Lower leg skin (tissue), 4 donors: ENCODE data around the gene IL18. TPM values are rescaled to one million over a fixed set of nuclear protein-coding genes. Genes with fewer than 3 reads are reported as not detected.

Experiments used
- DNase-seq, 2 donors: peaks; one replicate each; pipeline ENCODE4 v3.0.0-alpha.2; 2019; ENCODE audit warnings: low spot score in 2 of 2
- H3K4me3 ChIP-seq: fragments of 200-600 bp; sonication (generic); 2 replicates; pipeline ENCODE4 v1.5.1; 2017; ENCODE audit warnings: mild to moderate bottlenecking, low read depth; ENCODE audit not compliant: poor library complexity, severe bottlenecking
- POLR2A ChIP-seq, 2 donors: fragments of 450-650 bp; IDR thresholded peaks; one replicate each; pipeline ENCODE4 v1.6.1; 2016 to 2017; ENCODE audit warnings: antibody characterized with exemption in 2 of 2, mild to moderate bottlenecking in 1 of 2, moderate library complexity in 1 of 2
- WGBS, 2 donors: methylation state at CpG; one replicate each; pipeline ENCODE4 v1.1.5; 2018; 5-methylcytosine and 5-hydroxymethylcytosine counted together
- intact Hi-C: fragments of 100-400 bp; cut with DNase I; formaldehyde crosslinking; loops from one replicate; pipeline ENCODE4 v1.15.0; 2023; ENCODE audit warnings: low total_unique reads
- total RNA-seq, 4 donors: library from RNA; depleted of rRNA; stranded (reverse); fragments of >200 nt; gene quantifications; one replicate each; pipeline ENCODE4 v1.1.0, GENCODE V29; 2016
- TF ChIP-seq, protein P1 (sequence below), 3 donors: fragments of 450-650 bp; IDR thresholded peaks; one replicate each; pipeline ENCODE4 v1.5.1; 2016; ENCODE audit warnings: antibody characterized with exemption in 3 of 3, mild to moderate bottlenecking in 3 of 3, moderate library complexity in 2 of 3

Gene IL18
- total RNA-seq, 4 donors from 2014 or later, result 231 to 331 (median 297) TPM

DNA sequence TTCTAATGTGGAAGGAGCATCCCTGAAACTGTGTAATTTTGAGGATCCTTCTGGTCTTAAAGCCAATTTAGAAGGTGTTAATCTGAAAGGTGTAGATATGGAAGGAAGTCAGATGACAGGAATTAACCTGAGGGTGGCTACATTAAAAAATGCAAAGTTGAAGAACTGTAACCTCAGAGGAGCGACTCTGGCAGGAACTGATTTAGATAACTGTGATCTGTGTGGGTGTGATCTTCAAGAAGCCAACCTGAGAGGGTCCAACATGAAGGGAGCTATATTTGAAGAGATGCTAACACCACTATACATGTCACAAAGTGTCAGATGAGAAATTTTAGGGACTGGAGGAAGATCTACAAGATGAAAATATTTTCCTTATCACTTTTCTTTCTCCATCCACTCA, 19.0 kb upstream of the IL18 start:
- no peak overlapping the region for H3K4me3 ChIP-seq
- WGBS, 2 donors, result 76 to 81% methylated on average over 1 of the region's 1 CpG
- no peak for DNase-seq
- intact Hi-C loops, result no loop called here
- TF ChIP-seq, protein P1, sequence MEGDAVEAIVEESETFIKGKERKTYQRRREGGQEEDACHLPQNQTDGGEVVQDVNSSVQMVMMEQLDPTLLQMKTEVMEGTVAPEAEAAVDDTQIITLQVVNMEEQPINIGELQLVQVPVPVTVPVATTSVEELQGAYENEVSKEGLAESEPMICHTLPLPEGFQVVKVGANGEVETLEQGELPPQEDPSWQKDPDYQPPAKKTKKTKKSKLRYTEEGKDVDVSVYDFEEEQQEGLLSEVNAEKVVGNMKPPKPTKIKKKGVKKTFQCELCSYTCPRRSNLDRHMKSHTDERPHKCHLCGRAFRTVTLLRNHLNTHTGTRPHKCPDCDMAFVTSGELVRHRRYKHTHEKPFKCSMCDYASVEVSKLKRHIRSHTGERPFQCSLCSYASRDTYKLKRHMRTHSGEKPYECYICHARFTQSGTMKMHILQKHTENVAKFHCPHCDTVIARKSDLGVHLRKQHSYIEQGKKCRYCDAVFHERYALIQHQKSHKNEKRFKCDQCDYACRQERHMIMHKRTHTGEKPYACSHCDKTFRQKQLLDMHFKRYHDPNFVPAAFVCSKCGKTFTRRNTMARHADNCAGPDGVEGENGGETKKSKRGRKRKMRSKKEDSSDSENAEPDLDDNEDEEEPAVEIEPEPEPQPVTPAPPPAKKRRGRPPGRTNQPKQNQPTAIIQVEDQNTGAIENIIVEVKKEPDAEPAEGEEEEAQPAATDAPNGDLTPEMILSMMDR (IDR thresholded peaks at IDR 0.05), result no peak
- no peak for TF ChIP-seq POLR2A (IDR thresholded peaks at IDR 0.05)

GRCh38 chr11:112179601-112180000, 15.7 kb upstream of the IL18 start:
- H3K4me3 ChIP-seq, result no peak overlapping the region
- TF ChIP-seq POLR2A (IDR thresholded peaks at IDR 0.05), result no peak
- TF ChIP-seq, protein P1 (IDR thresholded peaks at IDR 0.05), result no peak
- intact Hi-C loops, result loop anchor here (10.0 kb wide), 1 partner anchor 65 kb away; no protein-coding TSS in a partner anchor
- no peak for DNase-seq

GRCh38 chr11:112178936-112179335, 15.0 kb upstream of the IL18 start:
- intact Hi-C loops, result loop anchor here (10.0 kb wide), 1 partner anchor 64 kb away; no protein-coding TSS in a partner anchor
- no peak overlapping the region for H3K4me3 ChIP-seq
- 82 to 87% methylated on average over 3 of the region's 3 CpGs for WGBS, 2 donors
- no peak for DNase-seq
- TF ChIP-seq, protein P1 (IDR thresholded peaks at IDR 0.05), result no peak
- no peak for TF ChIP-seq POLR2A (IDR thresholded peaks at IDR 0.05)

GRCh38 chr11:112178428-112178827, 14.5 kb upstream of the IL18 start:
- 93 to 100% methylated on average over 1 of the region's 1 CpG for WGBS, 2 donors
- intact Hi-C loops, result loop anchor here (10.0 kb wide), 1 partner anchor 64 kb away; no protein-coding TSS in a partner anchor

DNA sequence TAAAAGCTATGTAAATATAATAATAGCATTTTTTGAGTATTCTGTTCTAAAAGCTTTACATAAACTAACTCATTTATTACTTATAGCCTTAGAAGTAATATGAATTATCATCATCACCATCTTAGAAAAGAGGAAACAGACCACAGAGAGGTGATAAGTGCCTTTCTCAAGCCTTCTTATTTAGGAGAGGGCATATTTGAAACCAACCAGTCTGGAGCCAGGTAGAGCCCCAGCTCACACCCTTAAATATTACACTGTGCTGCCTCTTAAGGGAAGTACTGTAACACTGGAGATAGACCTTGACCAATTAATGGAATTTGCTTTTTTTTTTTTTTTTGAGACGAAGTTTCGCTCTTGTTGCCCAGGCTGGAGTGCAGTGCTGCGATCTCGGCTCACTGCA, 13.7 kb upstream of the IL18 start:
- WGBS, 2 donors, result 89 to 91% methylated on average over 4 of the region's 4 CpGs
- intact Hi-C loops, result loop anchor here (10.0 kb wide), 1 partner anchor 63 kb away; no protein-coding TSS in a partner anchor
- DNase-seq, result no peak
- H3K4me3 ChIP-seq, result no peak overlapping the region
- TF ChIP-seq, protein P1 (IDR thresholded peaks at IDR 0.05), result no peak
- no peak for TF ChIP-seq POLR2A (IDR thresholded peaks at IDR 0.05)

More at GRCh38 chr11:112178428-112178827, 14.5 kb upstream of the IL18 start:
- TF ChIP-seq, protein P1 (IDR thresholded peaks at IDR 0.05), result no peak
- no peak for TF ChIP-seq POLR2A (IDR thresholded peaks at IDR 0.05)
- DNase-seq, result no peak
- H3K4me3 ChIP-seq, result no peak overlapping the region

DNA sequence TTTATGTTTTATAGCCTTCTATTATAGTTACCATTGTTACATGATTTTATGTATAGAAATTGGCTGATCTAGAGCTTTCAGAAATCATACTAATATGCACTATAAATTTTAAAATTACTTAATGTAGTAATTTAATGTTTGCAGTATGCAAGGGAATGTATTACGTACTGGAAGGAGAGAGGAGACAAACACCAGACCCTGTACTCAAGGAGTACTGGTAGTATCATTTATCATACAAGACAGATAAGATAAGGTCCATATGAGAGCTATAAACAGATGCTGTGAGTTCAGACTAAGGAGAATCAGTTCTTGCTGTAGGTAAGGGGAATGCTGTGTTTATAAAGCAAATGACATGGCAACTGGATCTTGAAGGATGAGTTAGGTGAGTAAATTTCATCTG, 12.2 kb upstream of the IL18 start:
- TF ChIP-seq, protein P1 (IDR thresholded peaks at IDR 0.05), result no peak
- TF ChIP-seq POLR2A (IDR thresholded peaks at IDR 0.05), result no peak
- DNase-seq, result no peak
- intact Hi-C loops, result loop anchor here (10.0 kb wide), 1 partner anchor 61 kb away; no protein-coding TSS in a partner anchor
- no peak overlapping the region for H3K4me3 ChIP-seq
- WGBS, 2 donors, result 89 to 98% methylated on average over 1 of the region's 1 CpG
